ENCODE results near the gene AMPH. TPM values are rescaled to one million over a fixed set of nuclear protein-coding genes. Genes with fewer than 3 reads are reported as not detected.

The AMPH gene
- total RNA-seq, 1 experiment from 2014 or later: not detected

- no peak for DNase-seq (ENCODE audit: low read depth, low spot score)
- no TSS peak for BruUV-seq (replicated peaks)
- peaks cover 17% of the 10 kb centered on the region; the same call in 1 of the 2 replicates for H3K27me3 ChIP-seq (ENCODE audit: insufficient read depth, low read length)
Observed at GRCh38 chr7:38594949-38595348, 36.2 kb downstream of the AMPH start.

More at GRCh38 chr7:38594949-38595348, 36.2 kb downstream of the AMPH start:
- H3K9me3 ChIP-seq (ENCODE audit: control insufficient read depth in 1 of 2, insufficient read depth in 1 of 2, low read depth in 1 of 2, low read length in 2 of 2): no peaks in the 10 kb centered on the region
- H3K9ac ChIP-seq (ENCODE audit: low read length): no peak overlapping the region
- no peak overlapping the region for H3K4me3 ChIP-seq (replicated peaks in 1 of 2; ENCODE audit: low read depth in 1 of 2, low read length in 2 of 2)
- H3K36me3 ChIP-seq (ENCODE audit: control insufficient read depth in 1 of 2, insufficient read depth in 2 of 2, low read length in 2 of 2): no peaks in the 10 kb centered on the region
- no peaks in the 10 kb centered on the region for H3K79me2 ChIP-seq (ENCODE audit: insufficient read depth, low read length)
- RAD21 ChIA-PET (ENCODE audit: low non-redundant PET in 1 of 2, low total read pairs in 2 of 2, uncharacterized antibody in 2 of 2, unreplicated experiment in 2 of 2): no interaction called here
- CTCF ChIA-PET: no interaction called here
- no peaks in the 10 kb centered on the region for H3K9me2 ChIP-seq (ENCODE audit: insufficient read depth)
- no peak overlapping the region for H3K27ac ChIP-seq (ENCODE audit: low read depth, low read length)
- no peak overlapping the region for H3K4me2 ChIP-seq (ENCODE audit: low read length)
- no peak for ATAC-seq
- no peaks in the 10 kb centered on the region for H4K20me1 ChIP-seq (ENCODE audit: insufficient read depth)
- POLR2A ChIA-PET: no interaction called here
- no peak overlapping the region for H2AFZ ChIP-seq (ENCODE audit: low read depth, low read length, poor library complexity, severe bottlenecking)
- TF ChIP-seq REST (IDR thresholded peaks at IDR 0.05; ENCODE audit: low read depth): no peak
- TF ChIP-seq ELF1 (IDR thresholded peaks at IDR 0.05; ENCODE audit: borderline replicate concordance, low read depth): no peak
- no peak for TF ChIP-seq TCF7L2 (IDR thresholded peaks at IDR 0.05; ENCODE audit: borderline replicate concordance, extremely low read depth, insufficient read depth, insufficient read length)
- TF ChIP-seq EZH2 (IDR thresholded peaks at IDR 0.05): no peak
- no peak for TF ChIP-seq EZH2phosphoT487 (IDR thresholded peaks at IDR 0.05; ENCODE audit: borderline replicate concordance)
- no peak for TF ChIP-seq POLR2AphosphoS5 (IDR thresholded peaks at IDR 0.05; ENCODE audit: low read depth, low read length)
- TF ChIP-seq, protein P1, sequence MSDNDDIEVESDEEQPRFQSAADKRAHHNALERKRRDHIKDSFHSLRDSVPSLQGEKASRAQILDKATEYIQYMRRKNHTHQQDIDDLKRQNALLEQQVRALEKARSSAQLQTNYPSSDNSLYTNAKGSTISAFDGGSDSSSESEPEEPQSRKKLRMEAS (IDR thresholded peaks at IDR 0.05): no peak
- TF ChIP-seq, protein P2, sequence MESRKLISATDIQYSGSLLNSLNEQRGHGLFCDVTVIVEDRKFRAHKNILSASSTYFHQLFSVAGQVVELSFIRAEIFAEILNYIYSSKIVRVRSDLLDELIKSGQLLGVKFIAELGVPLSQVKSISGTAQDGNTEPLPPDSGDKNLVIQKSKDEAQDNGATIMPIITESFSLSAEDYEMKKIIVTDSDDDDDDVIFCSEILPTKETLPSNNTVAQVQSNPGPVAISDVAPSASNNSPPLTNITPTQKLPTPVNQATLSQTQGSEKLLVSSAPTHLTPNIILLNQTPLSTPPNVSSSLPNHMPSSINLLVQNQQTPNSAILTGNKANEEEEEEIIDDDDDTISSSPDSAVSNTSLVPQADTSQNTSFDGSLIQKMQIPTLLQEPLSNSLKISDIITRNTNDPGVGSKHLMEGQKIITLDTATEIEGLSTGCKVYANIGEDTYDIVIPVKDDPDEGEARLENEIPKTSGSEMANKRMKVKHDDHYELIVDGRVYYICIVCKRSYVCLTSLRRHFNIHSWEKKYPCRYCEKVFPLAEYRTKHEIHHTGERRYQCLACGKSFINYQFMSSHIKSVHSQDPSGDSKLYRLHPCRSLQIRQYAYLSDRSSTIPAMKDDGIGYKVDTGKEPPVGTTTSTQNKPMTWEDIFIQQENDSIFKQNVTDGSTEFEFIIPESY (IDR thresholded peaks at IDR 0.05; ENCODE audit: extremely low read depth, insufficient replicate concordance, low read length): no peak
- TF ChIP-seq CEBPB (IDR thresholded peaks at IDR 0.05; ENCODE audit: low read depth): no peak
- no peak for TF ChIP-seq CTCF (IDR thresholded peaks at IDR 0.05 in 2 of 3, conservative IDR thresholded peaks at IDR 0.05 in 1 of 3; ENCODE audit: borderline replicate concordance in 1 of 3, insufficient read depth in 1 of 3, low read depth in 2 of 3, low read length in 2 of 3)
- no peak for TF ChIP-seq SRF (IDR thresholded peaks at IDR 0.05; ENCODE audit: low read depth)
- intact Hi-C loops (cut with micrococcal nuclease): no loop called here
- H3K4me1 ChIP-seq (ENCODE audit: control insufficient read depth in 1 of 2, insufficient read depth in 2 of 2, low read length in 2 of 2): no peaks in the 10 kb centered on the region

Measured in HCT116 (cell line).